Activated T-helper 9 cell treated with anti-CD3 and anti-CD28 coated beads, Interleukin-2, amount 50 U/mL, for 16 hours (primary cell): Measurements from ENCODE around the gene AGFG2.

ENCODE experiments used
- DNase-seq: peaks from one replicate; pipeline ENCODE4 v3.0.0-alpha.2; 2020; ENCODE audit warnings: low read depth

AGFG2 gene

DNA sequence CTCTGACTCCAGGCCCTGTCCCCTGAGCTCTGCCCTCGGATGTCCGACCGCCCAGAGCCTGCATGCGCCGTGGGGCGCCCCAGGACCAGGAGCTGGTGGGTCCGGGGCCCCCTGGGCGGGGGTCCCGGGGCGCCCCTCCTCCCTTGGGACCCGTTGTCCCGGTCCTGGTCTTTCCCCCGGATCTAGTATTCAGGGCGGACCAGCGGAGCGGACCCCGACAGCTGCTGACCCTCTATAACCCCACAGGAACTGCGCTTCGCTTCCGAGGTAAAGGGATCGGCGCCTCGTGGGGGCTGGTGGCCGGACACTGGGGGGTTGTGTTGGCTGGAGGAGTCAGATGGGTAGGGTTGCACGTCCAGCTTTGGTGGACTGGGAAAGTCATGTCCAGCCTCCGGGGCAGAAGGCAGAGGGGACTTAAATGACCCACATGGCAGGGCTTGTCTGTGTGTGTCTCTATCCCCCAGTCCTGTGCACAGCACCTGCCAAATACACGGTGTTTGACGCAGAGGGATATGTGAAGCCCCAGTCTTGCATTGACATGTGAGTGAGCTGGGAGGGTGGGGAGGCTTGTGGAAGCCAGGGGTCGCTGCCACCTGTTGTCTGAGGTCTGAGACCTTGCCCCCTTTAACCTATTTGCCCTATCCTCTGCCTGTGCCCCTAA, 73.9 kb downstream of the AGFG2 start:
- DNase-seq: no peak

DNA sequence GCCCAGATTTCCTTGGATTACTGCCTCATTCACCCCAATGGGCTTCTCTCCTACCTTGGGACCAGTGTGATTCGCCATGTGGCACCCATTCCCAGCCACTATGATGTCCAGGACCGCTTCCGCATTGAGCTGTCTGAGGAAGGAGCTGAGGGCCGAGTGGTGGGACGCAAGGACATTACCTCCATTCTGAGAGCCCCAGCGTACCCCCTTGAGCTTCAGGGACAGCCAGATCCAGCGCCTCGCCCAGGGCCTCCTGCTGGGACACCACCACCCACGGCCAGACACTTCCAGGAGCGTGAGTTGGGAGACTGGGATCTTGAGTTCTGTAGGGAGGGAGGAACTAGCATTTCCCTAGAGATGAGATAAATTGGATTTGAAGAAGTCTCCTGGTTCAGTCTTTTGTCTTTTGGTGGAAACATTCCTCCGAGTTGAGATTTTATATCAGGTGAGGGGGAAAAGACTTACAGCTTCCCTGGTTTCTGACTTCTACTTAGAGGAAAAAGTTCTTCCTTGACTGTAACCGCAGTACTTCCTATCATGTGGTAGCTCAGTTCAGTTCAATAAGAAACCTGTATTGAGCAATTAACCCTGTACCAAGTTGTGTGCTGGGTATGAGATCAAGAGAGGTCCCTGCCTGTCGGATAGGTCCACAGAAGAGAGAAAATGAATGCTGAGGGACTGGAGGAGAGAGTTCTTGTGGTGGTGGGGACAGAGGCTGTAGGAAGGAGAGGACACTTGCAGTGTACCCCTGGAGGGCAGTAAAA, 74.6 kb downstream of the AGFG2 start:
- DNase-seq: no peak

GRCh38 chr7:100614308-100614861, 75.4 kb downstream of the AGFG2 start:
- no peak for DNase-seq
